MM.1S (cell line): ENCODE measurements around the gene SLC25A1.

Experiments
- DNase-seq: peaks from one replicate; pipeline ENCODE4 v3.0.0-alpha.2; 2015
- H2AFZ ChIP-seq: fragments of 300-600 bp; sonication (generic); 2 replicates; pipeline ENCODE4 v1.6.0; 2016; ENCODE audit warnings: antibody characterized with exemption, low read length
- H3F3A ChIP-seq: fragments of 300-600 bp; sonication (generic); 2 replicates; pipeline ENCODE4 v1.6.1; 2016; ENCODE audit warnings: mild to moderate bottlenecking, antibody characterized with exemption, low read length, moderate library complexity, mixed read lengths; ENCODE audit not compliant: insufficient read depth
- H3K27ac ChIP-seq: fragments of 300-600 bp; sonication (generic); 2 replicates; pipeline ENCODE4 v1.5.1; 2016; ENCODE audit warnings: mild to moderate bottlenecking, low read length
- H3K27me3 ChIP-seq: fragments of 300-600 bp; sonication (generic); replicated peaks from 2 replicates; pipeline ENCODE4 v1.6.0; 2016; ENCODE audit warnings: low read length; ENCODE audit not compliant: insufficient read depth
- H3K36me3 ChIP-seq: fragments of 300-600 bp; sonication (generic); replicated peaks from 2 replicates; pipeline ENCODE4 v1.6.1; 2016; ENCODE audit warnings: mild to moderate bottlenecking, low read length, mixed read lengths; ENCODE audit not compliant: insufficient read depth
- H3K4me1 ChIP-seq: fragments of 300-600 bp; sonication (generic); 2 replicates; pipeline ENCODE4 v1.6.1; 2016; ENCODE audit warnings: low read length, mixed read lengths
- H3K4me2 ChIP-seq: fragments of 300-600 bp; sonication (generic); 2 replicates; pipeline ENCODE4 v1.6.0; 2016; ENCODE audit warnings: low read depth, low read length
- H3K4me3 ChIP-seq: fragments of 300-600 bp; sonication (generic); 2 replicates; pipeline ENCODE4 v1.5.1; 2016; ENCODE audit warnings: low read length, mixed read lengths
- H3K79me2 ChIP-seq: fragments of 300-600 bp; sonication (generic); 2 replicates; pipeline ENCODE4 v1.6.1; 2016; ENCODE audit warnings: mixed run types, low read length, mixed read lengths
- H3K9ac ChIP-seq: fragments of 300-600 bp; sonication (generic); 2 replicates; pipeline ENCODE4 v1.6.1; 2016; ENCODE audit warnings: low read length, mixed read lengths
- H3K9me2 ChIP-seq: fragments of 300-600 bp; sonication (generic); replicated peaks from 2 replicates; pipeline ENCODE4 v1.6.1; 2016; ENCODE audit warnings: mild to moderate bottlenecking, low read length, mixed read lengths; ENCODE audit not compliant: insufficient read depth
- H3K9me3 ChIP-seq: fragments of 300-600 bp; sonication (generic); replicated peaks from 2 replicates; pipeline ENCODE4 v1.6.1; 2016; ENCODE audit warnings: mild to moderate bottlenecking, low read length, mixed read lengths; ENCODE audit not compliant: insufficient read depth
- H4K20me1 ChIP-seq: fragments of 300-600 bp; sonication (generic); 2 replicates; pipeline ENCODE4 v1.6.1; 2016; ENCODE audit warnings: mild to moderate bottlenecking, low read length, moderate library complexity, mixed read lengths; ENCODE audit not compliant: insufficient read depth
- CTCF ChIP-seq: fragments of 300-600 bp; sonication (generic); IDR thresholded peaks from 2 replicates; pipeline ENCODE4 v1.5.1; 2016; ENCODE audit warnings: antibody characterized with exemption, low read length, mixed read lengths
- EZH2 ChIP-seq: fragments of 300-600 bp; sonication (generic); optimal IDR thresholded peaks from 2 replicates; pipeline ENCODE3; 2017; ENCODE audit warnings: low read depth, mild to moderate bottlenecking, antibody characterized with exemption, low read length, mixed read lengths
- EZH2phosphoT487 ChIP-seq: fragments of 300-600 bp; sonication (generic); IDR thresholded peaks from 2 replicates; pipeline ENCODE4 v1.6.1; 2018; ENCODE audit warnings: antibody characterized with exemption, low read length

SLC25A1 gene

GRCh38 chr22:19213442-19214077 lies 35.0 kb upstream of the SLC25A1 start:
- Histone ChIP-seq H3K27me3 (no peaks in the 10 kb centered on the region), H3K4me2 (no peak overlapping the region), H4K20me1 (no peaks in the 10 kb centered on the region), H3F3A (no peaks in the 10 kb centered on the region), H3K9me3 (no peaks in the 10 kb centered on the region), H3K36me3 (no peaks in the 10 kb centered on the region), H3K9ac (no peak overlapping the region), H3K9me2 (no peaks in the 10 kb centered on the region), H3K4me1 (no peaks in the 10 kb centered on the region), H3K4me3 (no peak overlapping the region), H3K79me2 (no peaks in the 10 kb centered on the region), H2AFZ (no peak overlapping the region), H3K27ac (no peak overlapping the region)
- DNase-seq, result no peak
- TF ChIP-seq EZH2 (no peak), EZH2phosphoT487 (no peak), CTCF (no peak)

GRCh38 chr22:19213001-19213400 lies 34.5 kb upstream of the SLC25A1 start:
- Histone ChIP-seq H3K9me2 (no peaks in the 10 kb centered on the region), H3F3A (no peaks in the 10 kb centered on the region), H3K4me3 (no peak overlapping the region), H3K9me3 (no peaks in the 10 kb centered on the region), H2AFZ (no peak overlapping the region), H3K36me3 (no peaks in the 10 kb centered on the region), H4K20me1 (no peaks in the 10 kb centered on the region), H3K27ac (no peak overlapping the region), H3K4me2 (no peak overlapping the region), H3K9ac (no peak overlapping the region), H3K27me3 (no peaks in the 10 kb centered on the region), H3K4me1 (no peaks in the 10 kb centered on the region), H3K79me2 (no peaks in the 10 kb centered on the region)
- TF ChIP-seq EZH2, result no peak
- no peak for TF ChIP-seq EZH2phosphoT487
- TF ChIP-seq CTCF, result no peak
- no peak for DNase-seq

GRCh38 chr22:19212302-19212870 lies 33.9 kb upstream of the SLC25A1 start:
- DNase-seq, result no peak
- Histone ChIP-seq H3K9me2 (no peaks in the 10 kb centered on the region), H3K79me2 (no peaks in the 10 kb centered on the region), H3K9ac (no peak overlapping the region), H3K9me3 (no peaks in the 10 kb centered on the region), H3K4me3 (no peak overlapping the region), H3K36me3 (no peaks in the 10 kb centered on the region), H3K4me1 (no peaks in the 10 kb centered on the region), H2AFZ (no peak overlapping the region), H3K27me3 (no peaks in the 10 kb centered on the region), H4K20me1 (no peaks in the 10 kb centered on the region), H3K4me2 (no peak overlapping the region), H3K27ac (no peak overlapping the region), H3F3A (no peaks in the 10 kb centered on the region)
- TF ChIP-seq EZH2 (no peak), EZH2phosphoT487 (no peak), CTCF (no peak)
